ENCODE data around the gene TAB2. TPM values are rescaled to one million over a fixed set of nuclear protein-coding genes. Genes with fewer than 3 reads are reported as not detected.
"Not testable (repeated sequence)": the region's sequence is repeated elsewhere in the genome, so short reads cannot be mapped to it uniquely, and the experiment has no call there.

TAB2 gene
- total RNA-seq, 2 donors from 2014 or later: 57.7 to 69.5 TPM

- DNase-seq (no peak), ATAC-seq (no peak)
- intact Hi-C loops (cut with DNase I, micrococcal nuclease): no loop called here
These were observed 12.6 kb downstream of the TAB2 start for GRCh38 chr6:149330133-149330532.

- intact Hi-C loops (cut with DNase I, micrococcal nuclease): no loop called here
- ATAC-seq: no peak
- DNase-seq: no peak
These were observed 13.7 kb downstream of the TAB2 start for GRCh38 chr6:149331043-149331807.

- no peak for DNase-seq
- intact Hi-C loops (cut with DNase I, micrococcal nuclease): no loop called here
- ATAC-seq: no peak
These were observed 14.4 kb downstream of the TAB2 start for GRCh38 chr6:149331871-149332270.

GRCh38 chr6:149332602-149333265 lies 15.2 kb downstream of the TAB2 start:
- no peak for DNase-seq
- ATAC-seq: peak; percentile 71
- intact Hi-C loops (cut with DNase I, micrococcal nuclease): no loop called here

GRCh38 chr6:149333266-149333620 lies 15.7 kb downstream of the TAB2 start:
- ATAC-seq: no peak
- intact Hi-C loops (cut with DNase I, micrococcal nuclease): no loop called here
- DNase-seq: no peak

GRCh38 chr6:149334201-149334600 lies 16.7 kb downstream of the TAB2 start:
- intact Hi-C loops (cut with DNase I, micrococcal nuclease): no loop called here
- no peak for DNase-seq
- no peak for ATAC-seq

- no peak for DNase-seq
- no peak for ATAC-seq
- intact Hi-C loops (cut with DNase I, micrococcal nuclease): no loop called here
These were observed 17.2 kb downstream of the TAB2 start for GRCh38 chr6:149334682-149335160.

- intact Hi-C loops (cut with DNase I, micrococcal nuclease): no loop called here
- DNase-seq (no peak), ATAC-seq (peak; percentile 50)
These were observed 18.6 kb downstream of the TAB2 start for GRCh38 chr6:149335924-149336608.

GRCh38 chr6:149336609-149336928 lies 19.1 kb downstream of the TAB2 start:
- DNase-seq (no peak), ATAC-seq (peak; percentile 39)
- intact Hi-C loops (cut with DNase I, micrococcal nuclease): no loop called here

GRCh38 chr6:149337320-149337719 lies 19.8 kb downstream of the TAB2 start:
- no peak for ATAC-seq
- intact Hi-C loops (cut with DNase I, micrococcal nuclease): no loop called here

GRCh38 chr6:149340200-149340599 lies 22.7 kb downstream of the TAB2 start:
- DNase-seq: no peak
- intact Hi-C loops (cut with DNase I, micrococcal nuclease): no loop called here
- no peak for ATAC-seq

More at GRCh38 chr6:149337320-149337719, 19.8 kb downstream of the TAB2 start:
- DNase-seq: no peak

GRCh38 chr6:149342525-149342924 lies 25.0 kb downstream of the TAB2 start:
- intact Hi-C loops (cut with DNase I, micrococcal nuclease): no loop called here
- ATAC-seq (no peak), DNase-seq (no peak)

- ATAC-seq (no peak), DNase-seq (no peak)
These were observed 26.0 kb downstream of the TAB2 start for GRCh38 chr6:149343501-149343900.

GRCh38 chr6:149346078-149346477 lies 28.6 kb downstream of the TAB2 start:
- DNase-seq (no peak), ATAC-seq (no peak)
- intact Hi-C loops (cut with DNase I, micrococcal nuclease): no loop called here

More at GRCh38 chr6:149343501-149343900, 26.0 kb downstream of the TAB2 start:
- intact Hi-C loops (cut with DNase I, micrococcal nuclease): no loop called here

- DNase-seq: no peak
- intact Hi-C loops (cut with DNase I, micrococcal nuclease): no loop called here
- ATAC-seq: no peak
These were observed 29.6 kb downstream of the TAB2 start for GRCh38 chr6:149347067-149347466.

- DNase-seq; intact Hi-C loops (cut with DNase I, micrococcal nuclease); ATAC-seq: not testable (repeated sequence)
These were observed 31.8 kb downstream of the TAB2 start for GRCh38 chr6:149349279-149349678.

GRCh38 chr6:149354009-149354408 lies 36.5 kb downstream of the TAB2 start:
- intact Hi-C loops (cut with DNase I, micrococcal nuclease): no loop called here
- ATAC-seq (peak; percentile 63), DNase-seq (no peak)

- no peak for ATAC-seq
- intact Hi-C loops (cut with DNase I, micrococcal nuclease): no loop called here
These were observed 38.7 kb downstream of the TAB2 start for GRCh38 chr6:149356081-149356750.

GRCh38 chr6:149357726-149358538 lies 40.4 kb downstream of the TAB2 start:
- intact Hi-C loops (cut with DNase I, micrococcal nuclease): no loop called here
- DNase-seq (no peak), ATAC-seq (no peak)

More at GRCh38 chr6:149356081-149356750, 38.7 kb downstream of the TAB2 start:
- DNase-seq: no peak

All from left colon (tissue), 2 donors.